NCI-H460 (cell line): ENCODE data around the gene KCNJ12. TPM values are rescaled to one million over a fixed set of nuclear protein-coding genes. Genes with fewer than 3 reads are reported as not detected.
"Not testable (repeated sequence)": the region's sequence is repeated elsewhere in the genome, so short reads cannot be mapped to it uniquely, and the experiment has no call there.

Experiments
- DNase-seq: peaks from one replicate; pipeline ENCODE4 v3.0.0-alpha.2; 2016; ENCODE audit warnings: low read depth; ENCODE audit errors: extremely low read depth
- total RNA-seq: library from RNA; depleted of rRNA; stranded (reverse); fragments of >200 nt; shearing (Covaris generic); gene quantifications from 2 replicates; pipeline ENCODE4 v1.2.3, GENCODE V29; 2014

The KCNJ12 gene
- total RNA-seq, 1 experiment from 2014 or later, result 4.3 TPM

DNA sequence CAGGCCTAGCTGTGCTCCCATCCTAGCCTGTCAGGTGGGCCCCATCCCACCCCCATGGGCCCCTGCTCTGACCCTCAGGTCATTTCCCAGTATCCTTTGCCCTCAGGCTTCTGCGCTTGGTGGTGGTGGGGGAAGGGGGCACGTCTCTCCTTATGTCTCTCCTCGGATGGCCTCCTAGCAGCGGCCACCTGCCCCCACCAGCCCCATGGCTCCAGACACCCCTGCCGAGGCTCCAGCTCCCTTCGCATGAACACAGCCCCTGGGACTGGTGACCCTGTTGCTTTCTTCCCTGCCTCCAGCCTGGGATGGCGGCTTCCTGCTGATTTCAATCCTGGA lies 27.3 kb upstream of the KCNJ12 start:
- not testable (repeated sequence) for DNase-seq

DNA sequence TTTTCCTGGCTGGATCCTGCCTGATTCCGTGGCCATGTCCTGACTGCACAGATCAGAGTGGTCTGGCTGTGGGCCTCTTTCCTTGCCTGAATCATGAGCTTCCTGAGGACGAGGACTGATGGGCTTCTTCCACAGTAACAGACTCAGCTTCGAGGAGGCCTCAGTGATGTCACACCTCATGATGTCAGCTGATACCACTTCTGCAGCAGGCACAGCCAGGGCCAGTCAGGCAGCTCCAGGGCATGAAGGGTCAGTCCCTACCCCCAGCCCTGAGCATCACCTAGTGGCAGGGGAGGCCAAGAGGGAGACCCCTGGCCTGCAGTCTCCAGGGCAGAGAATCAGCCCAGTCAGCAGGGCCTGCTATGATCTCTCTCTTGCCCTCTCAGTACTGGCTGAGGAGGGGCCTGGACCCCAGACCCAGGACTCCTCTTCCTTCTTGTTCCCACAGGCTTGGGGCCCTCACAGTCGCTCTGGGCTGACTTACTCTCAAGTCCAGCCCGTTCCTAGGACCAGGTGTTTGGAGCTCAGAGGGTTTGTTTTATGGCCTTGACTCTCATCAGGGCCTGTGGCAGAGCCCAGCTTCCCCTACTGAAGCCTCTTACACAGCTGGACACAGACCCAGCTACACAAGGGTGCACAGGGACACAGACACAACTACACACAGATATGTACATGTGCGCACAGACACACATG lies 26.7 kb upstream of the KCNJ12 start:
- not testable (repeated sequence) for DNase-seq

- not testable (repeated sequence) for DNase-seq
Measured at GRCh38 chr17:21350495-21350894, 25.7 kb upstream of the KCNJ12 start.

DNA sequence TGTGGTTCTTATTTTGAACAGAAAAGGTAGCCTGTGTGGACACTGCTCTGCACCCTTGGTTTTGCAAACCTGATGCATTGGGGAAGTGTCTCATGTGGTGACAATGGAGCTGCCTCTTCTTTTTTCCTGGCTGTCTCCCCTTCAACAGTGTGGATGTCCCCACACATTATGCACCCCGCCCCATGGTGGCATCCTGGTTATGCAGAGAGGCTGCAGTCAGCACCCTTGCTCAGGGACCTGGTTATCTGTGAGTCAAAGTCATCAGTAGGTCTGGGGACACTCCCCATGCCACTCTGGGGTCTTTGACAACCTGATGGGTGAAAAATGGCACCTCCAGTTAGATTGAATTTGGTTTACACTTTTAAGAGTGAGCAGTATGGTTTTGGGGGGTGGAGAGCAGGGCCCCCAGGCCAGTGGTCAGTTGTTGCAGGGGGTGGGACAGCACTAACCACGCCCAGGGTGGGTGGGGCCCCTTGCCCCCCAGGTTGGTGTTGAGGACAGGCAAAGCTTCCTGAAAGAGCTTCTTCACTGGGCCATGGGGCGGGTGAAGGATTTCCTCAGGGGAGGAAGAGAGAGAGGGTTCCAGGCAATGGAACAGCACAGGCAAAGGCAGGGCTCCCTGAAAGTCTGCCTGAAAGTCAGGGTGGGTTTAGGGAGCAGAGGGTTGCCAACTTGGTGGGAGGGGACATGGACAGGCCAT lies 24.6 kb upstream of the KCNJ12 start:
- no peak for DNase-seq

GRCh38 chr17:21352221-21352980 lies 23.8 kb upstream of the KCNJ12 start:
- no peak for DNase-seq

- DNase-seq, result no peak
Measured at GRCh38 chr17:21352981-21353265, 23.2 kb upstream of the KCNJ12 start.

GRCh38 chr17:21353326-21354010 lies 22.7 kb upstream of the KCNJ12 start:
- DNase-seq, result no peak

DNA sequence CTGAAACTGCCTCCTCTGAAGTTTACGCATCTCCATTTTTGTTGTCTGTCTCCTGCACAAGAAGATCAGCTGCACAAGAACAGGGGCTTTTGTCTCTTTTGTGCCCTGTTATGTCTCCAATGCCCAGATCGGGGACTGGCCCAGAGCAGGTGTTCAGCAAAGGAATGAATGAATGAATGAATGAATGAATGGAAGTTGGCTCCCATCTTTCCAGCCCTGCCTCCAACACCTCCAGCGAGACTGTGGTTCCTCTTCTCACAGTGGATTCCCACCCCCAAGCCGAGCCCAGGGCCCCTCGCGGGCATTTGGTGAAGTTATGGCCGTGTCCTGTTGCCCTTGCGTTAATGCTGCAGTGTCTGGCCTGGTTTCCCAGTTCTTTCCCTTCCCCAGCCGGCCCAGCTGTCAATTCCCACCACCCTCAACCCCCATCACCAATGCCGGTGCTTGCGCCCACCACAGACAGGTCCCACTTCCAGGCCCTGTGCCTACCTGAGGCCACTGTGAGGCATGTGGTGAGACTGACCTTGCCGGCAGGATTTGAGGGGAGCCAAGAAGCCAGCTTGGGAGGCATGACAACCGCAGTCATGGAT lies 21.3 kb upstream of the KCNJ12 start:
- no peak for DNase-seq

GRCh38 chr17:21355586-21355985 lies 20.6 kb upstream of the KCNJ12 start:
- DNase-seq, result no peak

DNA sequence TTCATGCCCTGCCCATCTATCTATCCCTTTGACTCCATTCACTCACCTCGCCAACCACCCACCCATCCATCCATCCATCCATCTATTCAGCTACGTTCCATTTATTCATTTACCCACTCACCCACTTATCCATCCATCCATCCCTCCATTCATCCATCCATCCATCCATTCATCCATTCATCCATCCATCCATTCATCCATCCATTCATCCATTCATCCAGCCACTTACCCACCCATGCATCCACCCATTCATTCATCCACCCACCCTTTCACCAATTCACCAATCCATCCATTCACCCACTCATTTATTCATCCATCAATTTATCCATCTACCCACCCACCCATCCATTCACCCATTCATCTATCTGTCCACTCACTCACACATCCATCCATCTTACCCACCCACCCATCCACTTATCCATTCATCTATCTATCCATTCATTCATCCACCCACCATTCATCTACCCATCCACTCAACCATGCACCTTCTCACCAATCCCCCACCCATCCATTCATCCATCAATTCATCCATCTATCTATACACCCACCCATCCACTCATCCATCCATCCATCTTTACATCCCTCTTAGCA lies 19.5 kb upstream of the KCNJ12 start:
- no peak for DNase-seq

- no peak for DNase-seq
Measured at GRCh38 chr17:21357281-21357680, 18.9 kb upstream of the KCNJ12 start.

GRCh38 chr17:21357696-21358656 lies 18.2 kb upstream of the KCNJ12 start:
- no peak for DNase-seq

GRCh38 chr17:21358682-21359482 lies 17.3 kb upstream of the KCNJ12 start:
- no peak for DNase-seq

GRCh38 chr17:21359483-21359840 lies 16.7 kb upstream of the KCNJ12 start:
- no peak for DNase-seq

DNA sequence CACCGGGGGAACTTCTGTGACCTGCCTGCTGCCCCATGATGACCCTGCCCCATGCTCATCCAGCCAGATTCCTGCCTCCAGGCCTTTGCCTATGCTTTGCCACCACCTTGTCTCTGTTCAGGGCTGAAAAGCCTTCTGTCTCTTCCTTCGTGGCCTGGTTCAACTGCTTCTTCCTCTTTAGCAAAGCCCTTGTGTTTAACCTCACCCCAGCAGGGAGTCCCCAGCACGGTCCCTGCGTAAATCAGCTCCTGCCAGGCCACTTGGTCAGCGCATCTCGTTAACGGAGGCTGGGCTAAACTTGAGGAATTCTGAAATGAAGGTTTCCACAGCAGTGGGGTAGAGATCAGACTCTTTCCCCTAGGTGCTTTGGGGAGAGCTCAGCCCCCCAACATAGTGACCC lies 16.1 kb upstream of the KCNJ12 start:
- no peak for DNase-seq

GRCh38 chr17:21361020-21361809 lies 14.9 kb upstream of the KCNJ12 start:
- DNase-seq, result no peak

DNA sequence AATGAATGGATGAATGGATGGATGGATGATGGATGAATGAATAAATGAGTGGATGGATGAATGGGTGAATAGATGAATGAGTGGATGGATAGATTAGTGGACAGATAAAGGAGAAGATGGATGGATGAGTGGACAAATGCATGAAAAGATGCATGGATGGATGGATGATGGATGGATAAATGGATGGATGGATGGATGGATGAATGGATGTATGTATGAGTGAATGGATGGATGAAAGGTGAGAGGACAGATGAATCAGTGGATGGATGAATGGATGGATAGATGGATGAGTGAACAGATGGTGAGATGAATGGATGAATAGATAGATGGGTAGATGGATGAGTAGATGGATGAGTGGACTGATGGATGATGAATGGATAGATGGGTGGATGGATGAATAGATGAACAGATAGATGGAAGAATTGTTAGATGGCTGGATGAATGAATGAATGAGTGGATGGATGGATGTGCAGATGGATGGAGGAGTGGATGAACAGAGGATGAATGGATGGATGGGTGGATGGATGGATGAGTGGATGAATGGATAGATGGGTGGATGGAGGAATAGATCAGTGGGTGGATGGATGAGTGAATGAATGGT lies 13.7 kb upstream of the KCNJ12 start:
- DNase-seq, result no peak
